ENCODE measurements around the gene ZNF784. TPM values are rescaled to one million over a fixed set of nuclear protein-coding genes. Genes with fewer than 3 reads are reported as not detected.

ZNF784 gene
- total RNA-seq, 1 donor from 2014 or later, result 6.8 TPM

GRCh38 chr19:55581823-55582223, 42.5 kb downstream of the ZNF784 start:
- H3K4me1 Mint-ChIP-seq (ENCODE audit: unreplicated experiment), result peaks cover 23% of the 10 kb centered on the region
- H3K36me3 Mint-ChIP-seq (ENCODE audit: low read depth, unreplicated experiment), result peaks cover 18% of the 10 kb centered on the region
- TF ChIP-seq, protein P1, sequence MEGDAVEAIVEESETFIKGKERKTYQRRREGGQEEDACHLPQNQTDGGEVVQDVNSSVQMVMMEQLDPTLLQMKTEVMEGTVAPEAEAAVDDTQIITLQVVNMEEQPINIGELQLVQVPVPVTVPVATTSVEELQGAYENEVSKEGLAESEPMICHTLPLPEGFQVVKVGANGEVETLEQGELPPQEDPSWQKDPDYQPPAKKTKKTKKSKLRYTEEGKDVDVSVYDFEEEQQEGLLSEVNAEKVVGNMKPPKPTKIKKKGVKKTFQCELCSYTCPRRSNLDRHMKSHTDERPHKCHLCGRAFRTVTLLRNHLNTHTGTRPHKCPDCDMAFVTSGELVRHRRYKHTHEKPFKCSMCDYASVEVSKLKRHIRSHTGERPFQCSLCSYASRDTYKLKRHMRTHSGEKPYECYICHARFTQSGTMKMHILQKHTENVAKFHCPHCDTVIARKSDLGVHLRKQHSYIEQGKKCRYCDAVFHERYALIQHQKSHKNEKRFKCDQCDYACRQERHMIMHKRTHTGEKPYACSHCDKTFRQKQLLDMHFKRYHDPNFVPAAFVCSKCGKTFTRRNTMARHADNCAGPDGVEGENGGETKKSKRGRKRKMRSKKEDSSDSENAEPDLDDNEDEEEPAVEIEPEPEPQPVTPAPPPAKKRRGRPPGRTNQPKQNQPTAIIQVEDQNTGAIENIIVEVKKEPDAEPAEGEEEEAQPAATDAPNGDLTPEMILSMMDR (IDR thresholded peaks at IDR 0.05; ENCODE audit: unreplicated experiment), result no peak
- no peaks in the 10 kb centered on the region for H3K9me3 Mint-ChIP-seq (ENCODE audit: unreplicated experiment)
- no peak overlapping the region for H3K27ac Mint-ChIP-seq (ENCODE audit: unreplicated experiment)
- DNase-seq (ENCODE audit: low spot score), result no peak
- H3K27me3 Mint-ChIP-seq (ENCODE audit: unreplicated experiment), result peaks cover 12% of the 10 kb centered on the region
- peak overlapping the region; percentile 98 for H3K4me3 Mint-ChIP-seq (ENCODE audit: unreplicated experiment)

- Mint-ChIP-seq H3K27me3 (ENCODE audit: unreplicated experiment) (peaks cover 13% of the 10 kb centered on the region), H3K4me1 (ENCODE audit: unreplicated experiment) (peaks cover 25% of the 10 kb centered on the region), H3K9me3 (ENCODE audit: unreplicated experiment) (no peaks in the 10 kb centered on the region), H3K4me3 (ENCODE audit: unreplicated experiment) (peak overlapping the region; percentile 98), H3K27ac (ENCODE audit: unreplicated experiment) (peak overlapping the region; percentile 76), H3K36me3 (ENCODE audit: low read depth, unreplicated experiment) (peaks cover 22% of the 10 kb centered on the region)
- TF ChIP-seq, protein P1 (IDR thresholded peaks at IDR 0.05; ENCODE audit: unreplicated experiment), result no peak
- DNase-seq (ENCODE audit: low spot score), result no peak
Measured at GRCh38 chr19:55581145-55581822, 43.1 kb downstream of the ZNF784 start.

DNA sequence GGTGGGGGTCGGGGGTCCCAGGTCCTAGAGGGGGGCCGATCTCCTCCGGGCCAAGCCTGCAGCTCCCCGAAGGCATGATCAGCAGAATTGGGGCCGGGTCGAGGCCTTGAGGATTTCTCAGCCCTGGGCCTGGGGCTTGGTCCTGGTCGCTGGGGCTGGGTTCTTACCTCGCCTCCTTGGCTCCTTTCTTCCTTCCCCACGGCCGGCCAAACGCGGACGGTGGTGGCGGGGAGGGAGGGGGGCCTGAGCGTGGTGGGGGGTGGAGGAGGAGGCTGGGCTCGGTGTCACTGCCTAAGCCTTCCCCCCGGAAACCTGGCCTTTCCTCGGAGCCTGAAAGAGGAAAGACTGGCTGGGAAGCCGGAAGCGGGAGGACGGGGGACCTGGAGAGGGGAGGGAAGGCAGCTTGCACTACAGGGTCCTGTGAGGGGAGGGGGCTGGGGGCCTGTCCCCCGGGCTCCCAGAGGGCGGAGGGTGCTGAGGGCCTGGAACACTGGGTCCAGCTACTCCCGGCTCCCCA, 43.7 kb downstream of the ZNF784 start, which contains the start of gene ZNF579:
TSS of gene ZNF579 (minus strand) at position 221 of the 517 bp plus-strand sequence. CDS start 1,209 bp downstream, outside the sequence.
- Mint-ChIP-seq H3K27ac (ENCODE audit: unreplicated experiment) (peak within 1 kb of the TSS; percentile 89), H3K27me3 (ENCODE audit: unreplicated experiment) (peaks cover 12% of the 10 kb centered on the region), H3K4me1 (ENCODE audit: unreplicated experiment) (peaks cover 28% of the 10 kb centered on the region), H3K9me3 (ENCODE audit: unreplicated experiment) (no peaks in the 10 kb centered on the region), H3K4me3 (ENCODE audit: unreplicated experiment) (peak within 1 kb of the TSS; percentile 98), H3K36me3 (ENCODE audit: low read depth, unreplicated experiment) (peaks cover 27% of the 10 kb centered on the region)
- DNase-seq (ENCODE audit: low spot score), result peak; percentile 83
- TF ChIP-seq, protein P1 (IDR thresholded peaks at IDR 0.05; ENCODE audit: unreplicated experiment), result no peak

GRCh38 chr19:55579766-55580621, 44.4 kb downstream of the ZNF784 start:
- no peak for DNase-seq (ENCODE audit: low spot score)
- no peaks in the 10 kb centered on the region for H3K9me3 Mint-ChIP-seq (ENCODE audit: unreplicated experiment)
- peaks cover 24% of the 10 kb centered on the region for H3K4me1 Mint-ChIP-seq (ENCODE audit: unreplicated experiment)
- TF ChIP-seq, protein P1 (IDR thresholded peaks at IDR 0.05; ENCODE audit: unreplicated experiment), result no peak
- H3K36me3 Mint-ChIP-seq (ENCODE audit: low read depth, unreplicated experiment), result peaks cover 23% of the 10 kb centered on the region
- H3K27ac Mint-ChIP-seq (ENCODE audit: unreplicated experiment), result peak overlapping the region; percentile 89
- H3K4me3 Mint-ChIP-seq (ENCODE audit: unreplicated experiment), result peak overlapping the region; percentile 98
- H3K27me3 Mint-ChIP-seq (ENCODE audit: unreplicated experiment), result peaks cover 7% of the 10 kb centered on the region
